Prostate gland (tissue), 2 donors: ENCODE measurements around the gene ZC3HAV1L. TPM values are rescaled to one million over a fixed set of nuclear protein-coding genes. Genes with fewer than 3 reads are reported as not detected.
A peak's percentile ranks its signal among the peaks of the same experiment; 100 is the strongest.
"Not testable (repeated sequence)": the region's sequence is repeated elsewhere in the genome, so short reads cannot be mapped to it uniquely, and the experiment has no call there.

Experiments
- DNase-seq: peaks from one replicate; pipeline ENCODE4 v3.0.0-alpha.2; 2019; ENCODE audit warnings: low spot score
- H3K27ac ChIP-seq, 2 donors: fragments of 200-600 bp; sonication (generic); 2 replicates each; pipeline ENCODE4 v1.5.1; 2017 to 2019
- H3K27me3 ChIP-seq: fragments of 200-600 bp; sonication (generic); replicated peaks from 2 replicates; pipeline ENCODE4 v1.5.1; 2019; ENCODE audit not compliant: insufficient read depth
- H3K36me3 ChIP-seq, 2 donors: fragments of 200-600 bp; sonication (generic); 1 replicate in 1 of 2; 2 replicates in 1 of 2; pipeline versions ENCODE4 v1.5.1 to v1.8.1; 2017 to 2019
- H3K4me1 ChIP-seq: fragments of 200-600 bp; sonication (generic); replicated peaks from 2 replicates; pipeline ENCODE4 v1.5.1; 2019
- H3K4me3 ChIP-seq, 2 donors: fragments of 200-600 bp; sonication (generic); 2 replicates each; pipeline ENCODE4 v1.5.1; 2017 to 2019
- H3K9me3 ChIP-seq: fragments of 200-600 bp; sonication (generic); 2 replicates; pipeline ENCODE4 v1.5.1; 2017
- CTCF ChIP-seq, 4 experiments: fragments of 200-600 bp in 2 of 4; fragments of 450-650 bp in 2 of 4; sonication (generic) in 2 of 4; IDR thresholded peaks; 1 replicate in 3 of 4; 2 replicates in 1 of 4; pipeline ENCODE4 v1.5.1; 2016 to 2019; ENCODE audit warnings: antibody characterized with exemption in 4 of 4, mild to moderate bottlenecking in 2 of 4, moderate library complexity in 2 of 4
- POLR2A ChIP-seq: fragments of 450-650 bp; IDR thresholded peaks from one replicate; pipeline ENCODE4 v1.6.1; 2016; ENCODE audit warnings: antibody characterized with exemption, mild to moderate bottlenecking
- POLR2AphosphoS5 ChIP-seq: sonication (generic); formaldehyde crosslinking; IDR thresholded peaks from one replicate; pipeline ENCODE4 v1.6.1; 2017; ENCODE audit warnings: antibody characterized with exemption
- WGBS: methylation state at CpG from one replicate; pipeline ENCODE4 v1.1.5; 2018; 5-methylcytosine and 5-hydroxymethylcytosine counted together
- intact Hi-C: fragments of 100-400 bp; cut with DNase I; formaldehyde crosslinking; loops from one replicate; pipeline ENCODE4 v1.14.2; 2022
- total RNA-seq, 2 donors: library from RNA; depleted of rRNA; stranded (reverse); fragments of >200 nt; gene quantifications; one replicate each; pipeline ENCODE4 v1.1.0, GENCODE V29; 2016

Gene ZC3HAV1L
- total RNA-seq, 2 donors from 2014 or later, result 25.8 to 26.0 TPM

- Histone ChIP-seq H3K9me3 (no peaks in the 10 kb centered on the region), H3K36me3 (peaks cover 0 to 4% of the 10 kb centered on the region in 2 donors), H3K27ac (no peak overlapping the region)
These were observed 43.1 kb upstream of the ZC3HAV1L start for GRCh38 chr7:139078911-139079310.

GRCh38 chr7:139078399-139078798 is 42.6 kb upstream of the ZC3HAV1L start:
- Histone ChIP-seq H3K36me3 (peaks cover 0 to 4% of the 10 kb centered on the region in 2 donors), H3K4me3 (no peak overlapping the region), H3K9me3 (no peaks in the 10 kb centered on the region), H3K27me3 (no peaks in the 10 kb centered on the region), H3K4me1 (no peaks in the 10 kb centered on the region), H3K27ac (no peak overlapping the region)
- DNase-seq, result no peak
- TF ChIP-seq POLR2A, result no peak
- no peak for TF ChIP-seq POLR2AphosphoS5
- no peak for TF ChIP-seq CTCF (IDR thresholded peaks at IDR 0.05)
- intact Hi-C loops, result loop anchor here (5.0 kb wide), 1 partner anchor 191 kb away; no protein-coding TSS in a partner anchor
- WGBS, result 100% methylated on average over 1 of the region's 1 CpG

More at GRCh38 chr7:139078911-139079310, 43.1 kb upstream of the ZC3HAV1L start:
- TF ChIP-seq POLR2A, result no peak
- no peak for TF ChIP-seq POLR2AphosphoS5
- TF ChIP-seq CTCF (IDR thresholded peaks at IDR 0.05), result no peak
- intact Hi-C loops, result loop anchor here (5.0 kb wide), 1 partner anchor 192 kb away; no protein-coding TSS in a partner anchor
- no peaks in the 10 kb centered on the region for H3K27me3 ChIP-seq
- 87% methylated on average over 1 of the region's 1 CpG for WGBS
- no peak overlapping the region for H3K4me3 ChIP-seq
- no peak for DNase-seq
- H3K4me1 ChIP-seq, result no peaks in the 10 kb centered on the region

GRCh38 chr7:139077706-139078105 is 41.9 kb upstream of the ZC3HAV1L start:
- 92% methylated on average over 5 of the region's 5 CpGs for WGBS
- not testable (repeated sequence) for H3K36me3 ChIP-seq, H3K9me3 ChIP-seq, H3K27ac ChIP-seq, H3K4me3 ChIP-seq, H3K4me1 ChIP-seq, DNase-seq, H3K27me3 ChIP-seq
- intact Hi-C loops, result loop anchor here (5.0 kb wide), 1 partner anchor 190 kb away; no protein-coding TSS in a partner anchor

- H3K36me3 ChIP-seq, result peaks cover 0 to 4% of the 10 kb centered on the region in 2 donors
- intact Hi-C loops, result loop anchor here (2.0 to 5.0 kb wide), 2 partner anchors 59 to 189 kb away; no protein-coding TSS in a partner anchor
- TF ChIP-seq POLR2A (no peak), CTCF (IDR thresholded peaks at IDR 0.05) (no peak), POLR2AphosphoS5 (no peak)
These were observed 40.2 kb upstream of the ZC3HAV1L start for GRCh38 chr7:139075871-139076686.

GRCh38 chr7:139075031-139075652 is 39.3 kb upstream of the ZC3HAV1L start:
- intact Hi-C loops, result loop anchor here (2.0 to 5.0 kb wide), 2 partner anchors 58 to 188 kb away; no protein-coding TSS in a partner anchor
- H3K27me3 ChIP-seq, result no peaks in the 10 kb centered on the region
- 42% methylated on average over 9 of the region's 9 CpGs for WGBS
- TF ChIP-seq POLR2A (no peak), CTCF (IDR thresholded peaks at IDR 0.05) (peak; percentile 73 to 92 (median 78)), POLR2AphosphoS5 (peak; percentile 55)
- H3K27ac ChIP-seq, result peak overlapping the region in 1 of 2 donors; percentile 45
- no peak overlapping the region for H3K4me3 ChIP-seq
- DNase-seq, result peak; percentile 75
- H3K36me3 ChIP-seq, result peaks cover 0 to 4% of the 10 kb centered on the region in 2 donors
- no peaks in the 10 kb centered on the region for H3K4me1 ChIP-seq
- H3K9me3 ChIP-seq, result no peaks in the 10 kb centered on the region

More at GRCh38 chr7:139075871-139076686, 40.2 kb upstream of the ZC3HAV1L start:
- Histone ChIP-seq H3K4me3 (no peak overlapping the region), H3K9me3 (no peaks in the 10 kb centered on the region), H3K27me3 (no peaks in the 10 kb centered on the region), H3K4me1 (no peaks in the 10 kb centered on the region), H3K27ac (peak overlapping the region in 1 of 2 donors; percentile 45)
- no peak for DNase-seq
- 83% methylated on average over 11 of the region's 11 CpGs for WGBS
